Kidney (tissue), 14 donors: ENCODE results near the gene TTLL9. TPM values are rescaled to one million over a fixed set of nuclear protein-coding genes. Genes with fewer than 3 reads are reported as not detected.

Experiments used
- DNase-seq, 5 donors: peaks; one replicate each; pipeline ENCODE4 v3.0.0-alpha.2; 2013 to 2020
- FAIRE-seq: peaks from 2 replicates; lab custom pipeline; 2012; peaks lifted over from hg19 to GRCh38; lab: Jason Lieb, UNC
- H3K27ac ChIP-seq, 2 donors: one replicate each; pipeline ENCODE4 v1.7.0; 2013; ENCODE audit warnings: low read depth in 2 of 2, low read length in 2 of 2, inconsistent platforms in 1 of 2
- H3K27me3 ChIP-seq: one replicate; pipeline ENCODE4 v1.7.1; 2013; ENCODE audit warnings: low read length, inconsistent platforms; ENCODE audit not compliant: control insufficient read depth, insufficient read depth
- H3K36me3 ChIP-seq, 3 donors: one replicate each; pipeline versions ENCODE4 v1.7.0 to v1.7.1; 2013; ENCODE audit warnings: low read length in 3 of 3, control low read depth in 1 of 3, inconsistent platforms in 1 of 3; ENCODE audit not compliant: insufficient read depth in 3 of 3, control insufficient read depth in 2 of 3
- H3K4me1 ChIP-seq, 3 donors: one replicate each; pipeline versions ENCODE4 v1.7.0 to v1.7.1; 2013; ENCODE audit warnings: low read length in 3 of 3, inconsistent platforms in 1 of 3, low read depth in 1 of 3; ENCODE audit not compliant: control insufficient read depth in 2 of 3, insufficient read depth in 2 of 3
- H3K4me3 ChIP-seq, 3 donors: one replicate each; pipeline versions ENCODE4 v1.7.0 to v1.8.1; 2013; ENCODE audit warnings: low read length in 3 of 3, control low read depth in 1 of 3, inconsistent platforms in 1 of 3
- H3K9ac ChIP-seq, 3 donors: one replicate each; pipeline versions ENCODE4 v1.7.0 to v1.7.1; 2013; ENCODE audit warnings: low read length in 3 of 3, control low read depth in 1 of 3, inconsistent platforms in 1 of 3
- H3K9me3 ChIP-seq, 3 donors: one replicate each; pipeline versions ENCODE4 v1.7.0 to v1.7.1; 2013; ENCODE audit warnings: low read length in 3 of 3, control low read depth in 1 of 3, inconsistent platforms in 1 of 3; ENCODE audit not compliant: control insufficient read depth in 2 of 3, insufficient read depth in 1 of 3
- intact Hi-C: fragments of 100-400 bp; cut with DNase I; formaldehyde crosslinking; loops from one replicate; pipeline ENCODE4 v1.11.1; 2022
- polyA plus RNA-seq: library from polyadenylated mRNA; stranded (reverse); fragments of 350-450 nt; fragmentation: Illumina TruSeq; extraction: RNeasy Lipid Tissue Mini Kit (QIAGEN cat#74804); gene quantifications from one replicate; pipeline ENCODE4 v1.2.3, GENCODE V29; 2014; ENCODE audit warnings: low read depth, low replicate concordance; ENCODE audit not compliant: insufficient read depth
- total RNA-seq: library from RNA; stranded (reverse); fragmentation: NEBNext Ultra II Directional; extraction: Animal tissue kit (Norgen Biotek cat#: 25700); gene quantifications from one replicate; pipeline ENCODE4 v1.2.1, GENCODE V29; 2021
- TF ChIP-seq, protein P1 (sequence below): IDR thresholded peaks from 3 replicates; pipeline ENCODE4 v1.5.1; 2012; ENCODE audit warnings: mild to moderate bottlenecking, moderate library complexity, borderline replicate concordance; ENCODE audit not compliant: insufficient read depth; ENCODE audit errors: extremely low read depth
- donor health status: control.
- donor health status: control.
- donor health status: control.
- donor health status: control.
- donor health status: control.
- donor health status: DM: yes; HTN: yes; CAD: no.
- donor health status: Normal renal cell carcinoma (clear cell type).

The TTLL9 gene
- total and polyA plus RNA-seq, 2 donors from 2014 or later: 0.82 to 1.9 TPM

DNA sequence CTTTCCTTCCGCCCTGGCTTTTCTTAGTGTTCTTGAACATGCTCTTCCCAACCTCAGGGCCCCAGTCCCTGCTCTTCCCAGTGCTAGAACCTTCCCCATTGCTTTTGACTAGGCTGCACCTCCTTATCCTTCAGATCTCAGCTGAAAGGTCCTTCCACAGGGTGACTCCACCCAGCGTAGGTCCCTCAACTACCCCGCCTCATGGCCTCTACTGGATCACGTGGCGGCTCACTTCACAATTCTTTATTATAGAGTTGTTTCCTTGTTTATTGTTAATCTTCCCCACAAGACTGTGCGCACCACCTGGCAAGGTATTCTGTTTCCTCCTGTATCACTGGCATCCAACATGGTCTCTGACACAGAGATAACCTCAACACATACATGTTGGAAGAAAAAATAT, 31.2 kb downstream of the TTLL9 start:
- intact Hi-C loops: no loop called here
- DNase-seq (no peak), FAIRE-seq (no peak)
- H3K9me3 ChIP-seq: no peaks in the 10 kb centered on the region
- no peak overlapping the region for H3K9ac ChIP-seq
- no peaks in the 10 kb centered on the region for H3K36me3 ChIP-seq
- TF ChIP-seq, protein P1, sequence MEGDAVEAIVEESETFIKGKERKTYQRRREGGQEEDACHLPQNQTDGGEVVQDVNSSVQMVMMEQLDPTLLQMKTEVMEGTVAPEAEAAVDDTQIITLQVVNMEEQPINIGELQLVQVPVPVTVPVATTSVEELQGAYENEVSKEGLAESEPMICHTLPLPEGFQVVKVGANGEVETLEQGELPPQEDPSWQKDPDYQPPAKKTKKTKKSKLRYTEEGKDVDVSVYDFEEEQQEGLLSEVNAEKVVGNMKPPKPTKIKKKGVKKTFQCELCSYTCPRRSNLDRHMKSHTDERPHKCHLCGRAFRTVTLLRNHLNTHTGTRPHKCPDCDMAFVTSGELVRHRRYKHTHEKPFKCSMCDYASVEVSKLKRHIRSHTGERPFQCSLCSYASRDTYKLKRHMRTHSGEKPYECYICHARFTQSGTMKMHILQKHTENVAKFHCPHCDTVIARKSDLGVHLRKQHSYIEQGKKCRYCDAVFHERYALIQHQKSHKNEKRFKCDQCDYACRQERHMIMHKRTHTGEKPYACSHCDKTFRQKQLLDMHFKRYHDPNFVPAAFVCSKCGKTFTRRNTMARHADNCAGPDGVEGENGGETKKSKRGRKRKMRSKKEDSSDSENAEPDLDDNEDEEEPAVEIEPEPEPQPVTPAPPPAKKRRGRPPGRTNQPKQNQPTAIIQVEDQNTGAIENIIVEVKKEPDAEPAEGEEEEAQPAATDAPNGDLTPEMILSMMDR: no peak
- no peak overlapping the region for H3K27ac ChIP-seq
- H3K4me3 ChIP-seq: no peak overlapping the region
- no peaks in the 10 kb centered on the region for H3K4me1 ChIP-seq
- no peaks in the 10 kb centered on the region for H3K27me3 ChIP-seq

DNA sequence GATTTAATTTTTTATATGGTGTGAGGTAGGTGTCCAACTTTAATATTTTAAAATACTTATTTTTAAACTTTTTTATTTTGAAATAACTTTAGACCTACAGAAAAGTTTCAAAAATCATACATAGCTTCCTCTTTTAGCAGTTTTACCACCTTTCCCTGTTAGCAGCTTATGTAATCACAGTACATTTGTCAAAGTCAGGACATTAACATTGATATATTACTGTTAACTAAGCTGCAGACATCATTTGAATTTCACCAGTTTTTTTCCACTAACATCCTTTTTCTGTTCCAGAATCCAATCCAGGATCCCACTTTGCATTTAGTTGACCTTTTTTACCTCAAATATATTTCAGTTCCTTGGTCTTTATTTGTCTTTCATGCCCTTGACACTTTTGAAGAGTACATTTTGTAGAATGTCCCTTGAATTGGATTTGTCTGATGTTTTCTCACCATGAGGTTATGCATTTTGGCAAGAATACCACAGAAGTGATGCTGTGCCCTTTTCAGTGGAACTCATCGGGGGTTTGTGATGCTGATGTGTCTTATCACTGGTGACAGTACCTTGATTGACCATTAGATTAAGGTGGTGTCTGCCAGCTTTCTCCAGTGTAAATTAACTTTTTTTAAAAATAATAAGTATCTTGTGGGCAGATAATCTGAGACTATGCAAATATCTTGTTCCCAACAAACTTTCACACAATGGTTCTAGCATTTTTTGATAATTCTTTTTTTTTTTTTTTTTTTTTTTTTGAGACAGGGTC, 33.4 kb downstream of the TTLL9 start:
- intact Hi-C loops: no loop called here
- H3K4me1 ChIP-seq: no peaks in the 10 kb centered on the region
- no peak overlapping the region for H3K9ac ChIP-seq
- TF ChIP-seq, protein P1: no peak
- FAIRE-seq (no peak), DNase-seq (no peak)
- H3K36me3 ChIP-seq: no peaks in the 10 kb centered on the region
- no peaks in the 10 kb centered on the region for H3K9me3 ChIP-seq
- no peak overlapping the region for H3K27ac ChIP-seq
- H3K27me3 ChIP-seq: no peaks in the 10 kb centered on the region
- no peak overlapping the region for H3K4me3 ChIP-seq

DNA sequence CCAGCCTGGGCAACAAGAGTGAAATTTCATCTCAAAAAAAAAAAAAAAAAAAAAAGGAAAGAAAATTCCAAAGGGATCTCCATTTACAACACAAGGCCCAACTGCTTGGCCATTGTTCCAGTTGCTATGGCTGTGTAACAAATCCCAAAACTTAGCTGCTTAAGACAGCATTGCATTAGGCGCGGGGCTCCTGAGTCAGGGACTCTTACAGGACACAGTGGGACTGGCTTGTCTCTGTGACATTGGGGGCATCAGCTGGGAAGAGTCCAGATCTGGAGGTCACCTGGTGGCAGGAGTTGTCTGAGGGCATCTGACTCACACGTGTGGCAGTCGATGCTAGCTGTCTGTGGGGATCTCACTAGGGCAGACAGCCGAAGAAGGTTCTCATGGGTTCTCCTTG, 35.6 kb downstream of the TTLL9 start:
- Histone ChIP-seq H3K27me3 (no peaks in the 10 kb centered on the region), H3K27ac (no peak overlapping the region), H3K9me3 (no peaks in the 10 kb centered on the region), H3K9ac (no peak overlapping the region), H3K4me3 (no peak overlapping the region), H3K4me1 (no peaks in the 10 kb centered on the region), H3K36me3 (no peaks in the 10 kb centered on the region)
- intact Hi-C loops: no loop called here
- DNase-seq (no peak), FAIRE-seq (no peak)
- TF ChIP-seq, protein P1: no peak

DNA sequence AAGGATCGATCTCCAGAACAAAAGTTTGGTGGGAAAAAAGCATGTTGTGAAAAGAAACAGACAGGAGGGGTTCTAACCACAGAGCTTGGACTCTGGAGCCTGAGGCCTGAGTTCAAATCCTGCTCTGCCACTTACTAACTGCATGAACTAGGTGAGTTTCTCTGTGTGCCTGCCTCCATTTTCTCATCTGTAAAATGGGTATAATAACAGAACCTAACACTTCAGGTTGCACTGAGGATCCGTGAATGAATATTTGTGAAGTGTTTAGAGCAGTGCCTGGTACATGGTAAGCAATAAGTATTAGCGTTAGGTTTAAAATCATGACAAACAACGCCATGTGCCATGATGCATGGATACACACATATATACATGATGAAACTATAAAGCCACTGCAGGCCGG, 36.6 kb downstream of the TTLL9 start:
- intact Hi-C loops: no loop called here
- no peaks in the 10 kb centered on the region for H3K9me3 ChIP-seq
- H3K27ac ChIP-seq: no peak overlapping the region
- no peaks in the 10 kb centered on the region for H3K4me1 ChIP-seq
- H3K27me3 ChIP-seq: no peaks in the 10 kb centered on the region
- H3K36me3 ChIP-seq: no peaks in the 10 kb centered on the region
- FAIRE-seq (no peak), DNase-seq (no peak)
- TF ChIP-seq, protein P1: no peak
- no peak overlapping the region for H3K9ac ChIP-seq
- no peak overlapping the region for H3K4me3 ChIP-seq
